HepG2 (cell line): ENCODE measurements around the gene NRG3. TPM values are rescaled to one million over a fixed set of nuclear protein-coding genes. Genes with fewer than 3 reads are reported as not detected.

ENCODE experiments used
- ATAC-seq: fragments of 200-7000 bp; cut with Tn5 transposase; 3 replicates; pipeline ENCODE4 v1.9.1; 2020; ENCODE audit warnings: mild to moderate bottlenecking, moderate library complexity
- BruUV-seq: library from RNA; stranded (reverse); fragments of 400-500 nt; replicated peaks from 2 replicates; lab custom pipeline; 2021; lab: Mats Ljungman, UMichigan
- CTCF ChIA-PET: fragments of 300-600 bp; formaldehyde crosslinking; extraction: SDS; loops from one replicate; lab custom pipeline; 2021; ENCODE audit warnings: low total read pairs, inconsistent platforms, low intra/inter-chr PET ratio; lab: Yijun Ruan, JAX
- POLR2A ChIA-PET: fragments of 350-600 bp; sonication (Branson Sonifier 250); formaldehyde crosslinking; loops from one replicate; lab custom pipeline; 2020; ENCODE audit warnings: antibody characterized with exemption, inconsistent platforms; lab: Yijun Ruan, JAX
- DNase-seq: peaks from one replicate; pipeline ENCODE4 v3.0.0-alpha.2; 2015; ENCODE audit warnings: low spot score
- FAIRE-seq: peaks from 3 replicates; lab custom pipeline; 2011; peaks lifted over from hg19 to GRCh38; lab: Jason Lieb, UNC
- H2AFZ ChIP-seq: one replicate; pipeline ENCODE4 v1.6.1; 2011; ENCODE audit warnings: low read length, inconsistent platforms
- H3K27ac ChIP-seq: fragments of 300-600 bp; 3 replicates; pipeline ENCODE4 v1.8.0; 2011; ENCODE audit warnings: mixed run types, mild to moderate bottlenecking, mixed read lengths, low read length, inconsistent platforms; ENCODE audit not compliant: insufficient read depth; ENCODE audit errors: extremely low read length
- H3K27me3 ChIP-seq, 2 experiments: fragments of 200-600 bp in 1 of 2; 2 replicates in 1 of 2; 3 replicates in 1 of 2; pipeline versions ENCODE4 v1.6.0 to v1.8.0; 2011; ENCODE audit warnings: low read length in 2 of 2, mild to moderate bottlenecking in 2 of 2, moderate library complexity in 2 of 2, inconsistent platforms in 1 of 2; ENCODE audit not compliant: insufficient read depth in 2 of 2, control insufficient read depth in 1 of 2
- H3K36me3 ChIP-seq, 2 experiments: fragments of 200-600 bp in 1 of 2; replicated peaks in 1 of 2; 2 replicates in 1 of 2; 3 replicates in 1 of 2; pipeline versions ENCODE4 v1.5.1 to v1.8.0; 2011; ENCODE audit warnings: low read length in 2 of 2, inconsistent platforms in 1 of 2; ENCODE audit not compliant: insufficient read depth in 2 of 2, control insufficient read depth in 1 of 2
- H3K4me1 ChIP-seq: 2 replicates; pipeline ENCODE4 v1.5.1; 2012; ENCODE audit warnings: low read length, inconsistent platforms; ENCODE audit not compliant: insufficient read depth
- H3K4me2 ChIP-seq: 2 replicates; pipeline ENCODE4 v1.6.0; 2011; ENCODE audit warnings: low read depth, low read length, inconsistent platforms
- H3K4me3 ChIP-seq, 3 experiments: fragments of 200-600 bp in 1 of 3; sonication (generic), shearing (Covaris generic) in 1 of 3; replicated peaks in 1 of 3; 2 replicates each; pipeline ENCODE4 v1.5.1; 2011 to 2016; ENCODE audit warnings: low read length in 3 of 3, inconsistent platforms in 2 of 3, low read depth in 2 of 3, mild to moderate bottlenecking in 2 of 3, control low read depth in 1 of 3, mixed read lengths in 1 of 3; ENCODE audit not compliant: insufficient read depth in 1 of 3
- H3K79me2 ChIP-seq: one replicate; pipeline ENCODE4 v1.6.1; 2011; ENCODE audit warnings: low read length, inconsistent platforms; ENCODE audit not compliant: insufficient read depth
- H3K9ac ChIP-seq: 2 replicates; pipeline ENCODE4 v1.6.0; 2011; ENCODE audit warnings: mild to moderate bottlenecking, low read depth, low read length, inconsistent platforms; ENCODE audit not compliant: insufficient read depth
- H3K9me3 ChIP-seq: 2 replicates; pipeline ENCODE4 v1.5.1; 2012; ENCODE audit warnings: mild to moderate bottlenecking, low read length
- H4K20me1 ChIP-seq: 2 replicates; pipeline ENCODE4 v1.6.0; 2011; ENCODE audit warnings: inconsistent platforms, mild to moderate bottlenecking, low read length, moderate library complexity; ENCODE audit not compliant: insufficient read depth
- AHDC1 ChIP-seq: sonication (generic); formaldehyde crosslinking; IDR thresholded peaks from 2 replicates; pipeline ENCODE4 v1.5.1; 2020; ENCODE audit warnings: mild to moderate bottlenecking, missing genetic modification reagents, borderline replicate concordance
- ZMYM4 ChIP-seq: sonication (generic); formaldehyde crosslinking; IDR thresholded peaks from 2 replicates; pipeline ENCODE4 v1.8.1; 2023; ENCODE audit warnings: mild to moderate bottlenecking, missing genetic modification reagents
- ZNF605 ChIP-seq: sonication (generic); formaldehyde crosslinking; IDR thresholded peaks from 2 replicates; pipeline ENCODE4 v1.8.0; 2022; ENCODE audit warnings: mild to moderate bottlenecking, missing genetic modification reagents
- ZNF775 ChIP-seq: sonication (generic); formaldehyde crosslinking; IDR thresholded peaks from 2 replicates; pipeline ENCODE4 v1.4.0; 2020; ENCODE audit warnings: missing genetic modification reagents, mild to moderate bottlenecking, moderate library complexity, borderline replicate concordance
- ZNF782 ChIP-seq: sonication (generic); formaldehyde crosslinking; IDR thresholded peaks from 2 replicates; pipeline ENCODE4 v1.4.0; 2020; ENCODE audit warnings: missing genetic modification reagents, mild to moderate bottlenecking, borderline replicate concordance
- ZSCAN25 ChIP-seq: sonication (generic); formaldehyde crosslinking; IDR thresholded peaks from 2 replicates; pipeline ENCODE4 v1.8.0; 2022; ENCODE audit warnings: mild to moderate bottlenecking, missing genetic modification reagents
- in situ Hi-C: cut with HindIII; loops from 2 replicates; pipeline ENCODE4 v1.10.0; 2017; ENCODE audit warnings: low pct_unique_long_range_greater_than_20kb; ENCODE audit not compliant: extremely low pct_ligation_motif_present
- intact Hi-C: fragments of 100-400 bp; cut with micrococcal nuclease; formaldehyde crosslinking; loops from one replicate; pipeline ENCODE4 v1.10.0; 2022; ENCODE audit not compliant: unreplicated experiment
- polyA plus RNA-seq, 8 experiments: library from polyadenylated mRNA; depleted of rRNA in 3 of 8; stranded (reverse) in 7 of 8; unstranded in 1 of 8; fragments of >200 nt; fragmentation: Illumina TruSeq in 4 of 8; extraction: Trizol in 4 of 8; gene quantifications; 2 replicates each; pipeline versions ENCODE4 v1.2.1 to v1.2.3, GENCODE V29; 2011 to 2016; ENCODE audit warnings: low read depth in 4 of 8, missing spikeins in 1 of 8, mixed read lengths in 1 of 8; ENCODE audit not compliant: insufficient read depth in 1 of 8
- total RNA-seq, 5 experiments: library from RNA; depleted of rRNA; stranded (reverse); fragments of >200 nt; fragmentation: Illumina TruSeq; extraction: Trizol; gene quantifications; 2 replicates each; pipeline ENCODE4 v1.2.3, GENCODE V29; 2016; ENCODE audit warnings: low read depth in 1 of 5

Gene NRG3
- total and polyA plus RNA-seq, 2 of the 13 experiments (the other 11 are each of a cell fraction or from before 2014, with no cell fraction given) = not detected

- ChIA-PET POLR2A (no interaction called here), CTCF (no interaction called here)
- no TSS peak for BruUV-seq
- intact Hi-C loops (no loop called here), in situ Hi-C loops (no loop called here)
- no peaks in the 10 kb centered on the region for H3K4me1 ChIP-seq
- no peak overlapping the region for H3K4me3 ChIP-seq
- H3K36me3 ChIP-seq = no peaks in the 10 kb centered on the region
- peaks cover 83% of the 10 kb centered on the region for H3K9me3 ChIP-seq
- ATAC-seq (no peak), DNase-seq (no peak), FAIRE-seq (no peak)
- H3K9ac ChIP-seq = no peak overlapping the region
- H3K27me3 ChIP-seq = no peaks in the 10 kb centered on the region
- no peak for TF ChIP-seq ZSCAN25 (CRISPR knock-in tag)
- no peak for TF ChIP-seq ZNF605 (CRISPR knock-in tag)
- TF ChIP-seq ZNF775 (CRISPR knock-in tag) = no peak
- no peak for TF ChIP-seq ZMYM4 (CRISPR knock-in tag)
- TF ChIP-seq AHDC1 (CRISPR knock-in tag) = no peak
- no peak for TF ChIP-seq ZNF782
- no peaks in the 10 kb centered on the region for H3K79me2 ChIP-seq
- no peaks in the 10 kb centered on the region for H4K20me1 ChIP-seq
- no peak overlapping the region for H3K4me2 ChIP-seq
- H2AFZ ChIP-seq = no peak overlapping the region
- H3K27ac ChIP-seq = no peak overlapping the region
These were observed 346.1 kb downstream of the NRG3 start for GRCh38 chr10:82221056-82221455.
